ENCODE data around the gene AATF. TPM values are rescaled to one million over a fixed set of nuclear protein-coding genes. Genes with fewer than 3 reads are reported as not detected.

AATF gene
- total and polyA plus RNA-seq, 9 of the 15 experiments (the other 6 are each of a cell fraction or from before 2014, with no cell fraction given) = 34.5 to 133 (median 90.1) TPM

- no TSS peak for BruUV-seq (replicated peaks)
- no peak for ATAC-seq
Measured at GRCh38 chr17:37054894-37055293, 106.1 kb downstream of the AATF start.

More at GRCh38 chr17:37054894-37055293, 106.1 kb downstream of the AATF start:
- no peak for FAIRE-seq
- no peaks in the 10 kb centered on the region for H3K9me3 ChIP-seq (replicated peaks; ENCODE audit: control insufficient read depth, insufficient read depth, low read depth, low read length)
- peaks cover 43% of the 10 kb centered on the region; the same call in 2 of the 3 replicates for H3K36me3 ChIP-seq (ENCODE audit: control insufficient read depth, insufficient read depth, low read length)
- TF ChIP-seq SMARCA4 (IDR thresholded peaks at IDR 0.05) (no peak), SIRT6 (IDR thresholded peaks at IDR 0.05; ENCODE audit: low read depth, low read length) (no peak), HIVEP1 (CRISPR knock-in tag; IDR thresholded peaks at IDR 0.05) (no peak), POLR2AphosphoS5 (IDR thresholded peaks at IDR 0.05; ENCODE audit: control insufficient read depth, insufficient read depth, low read depth, low read length) (no peak), FOXP1 (CRISPR knock-in tag; IDR thresholded peaks at IDR 0.05) (no peak), TRIM28 (IDR thresholded peaks at IDR 0.05) (no peak), ZNF124 (CRISPR knock-in tag; IDR thresholded peaks at IDR 0.05) (no peak), ZNF518B (CRISPR knock-in tag; IDR thresholded peaks at IDR 0.05) (no peak), ASH1L (IDR thresholded peaks at IDR 0.05; ENCODE audit: borderline replicate concordance, low read depth, partially characterized antibody) (no peak), HCFC1 (IDR thresholded peaks at IDR 0.05; ENCODE audit: low read depth, low read length) (no peak)
- ChIA-PET POLR2A (interaction anchor here (2.0 kb wide), 1 partner anchor 13 kb away, joined by 6 read pairs; no protein-coding TSS in a partner anchor), CTCF (ENCODE audit: low intra/inter-chr PET ratio) (no interaction called here)
- in situ Hi-C loops (cut with MboI) = loop anchor here (5.0 kb wide), 1 partner anchor 423 kb away; no protein-coding TSS in a partner anchor
- 91% methylated on average over 8 of the region's 8 CpGs for WGBS (ENCODE audit: insufficient coverage, low coverage, missing lambda C conversion rate)
- H3K9me1 ChIP-seq (ENCODE audit: control insufficient read depth, insufficient read depth, low read length) = no peaks in the 10 kb centered on the region
- H3K4me3 ChIP-seq = no peak overlapping the region
- no peaks in the 10 kb centered on the region for H3K27me3 ChIP-seq (ENCODE audit: control insufficient read depth in 2 of 2, insufficient read depth in 2 of 2, low read length in 2 of 2)
- DNase-seq (ENCODE audit: extremely low read depth in 1 of 4, low spot score in 3 of 4) = no peak
- no peak overlapping the region for H3K4me2 ChIP-seq (ENCODE audit: insufficient read depth, low read length)
- intact Hi-C loops (cut with micrococcal nuclease) = no loop called here
- 0 out of 2 replicates have a peak, but pooled peaks cover 3% of the 10 kb centered on the region for H4K20me1 ChIP-seq (replicated peaks; ENCODE audit: control insufficient read depth, insufficient read depth, low read length)
- no peaks in the 10 kb centered on the region for H3K79me2 ChIP-seq (ENCODE audit: control insufficient read depth, insufficient read depth, low read length)
- H3K27ac ChIP-seq (ENCODE audit: extremely low read depth, low read depth, low read length) = no peak overlapping the region
- no peaks in the 10 kb centered on the region for H3K4me1 ChIP-seq (replicated peaks in 1 of 2; ENCODE audit: control insufficient read depth in 2 of 2, insufficient read depth in 2 of 2, low read length in 2 of 2)
- no peak overlapping the region for H2AFZ ChIP-seq (ENCODE audit: low read depth, low read length)
- no peak overlapping the region for H3K9ac ChIP-seq (ENCODE audit: insufficient read depth in 1 of 2, low read depth in 2 of 2, low read length in 2 of 2)
